Right atrium auricular region (tissue), 2 donors: ENCODE results near the gene SMC4. TPM values are rescaled to one million over a fixed set of nuclear protein-coding genes. Genes with fewer than 3 reads are reported as not detected.
"Not testable (repeated sequence)": the region's sequence is repeated elsewhere in the genome, so short reads cannot be mapped to it uniquely, and the experiment has no call there.

ENCODE experiments used
- DNase-seq: peaks from one replicate; pipeline ENCODE4 v3.0.0-alpha.2; 2019; ENCODE audit warnings: low spot score
- H3K27ac ChIP-seq, 2 donors: fragments of 200-600 bp; sonication (generic); 1 replicate in 1 of 2; 2 replicates in 1 of 2; pipeline ENCODE4 v1.5.1; 2016 to 2019
- H3K27me3 ChIP-seq, 2 donors: fragments of 200-600 bp; sonication (generic); one replicate each; pipeline versions ENCODE4 v1.5.1 to v1.6.0; 2017 to 2019
- H3K36me3 ChIP-seq: fragments of 200-600 bp; sonication (generic); one replicate; pipeline ENCODE4 v1.5.1; 2016
- H3K4me1 ChIP-seq, 2 donors: fragments of 200-600 bp; sonication (generic); one replicate each; pipeline versions ENCODE4 v1.5.1 to v1.6.0; 2017 to 2019
- H3K4me3 ChIP-seq, 2 donors: fragments of 200-600 bp; sonication (generic); 1 replicate in 1 of 2; 2 replicates in 1 of 2; pipeline ENCODE4 v1.5.1; 2017 to 2019; ENCODE audit warnings: mild to moderate bottlenecking in 1 of 2, moderate library complexity in 1 of 2
- H3K9me3 ChIP-seq, 2 donors: fragments of 200-600 bp; sonication (generic); one replicate each; pipeline ENCODE4 v1.5.1; 2019
- CTCF ChIP-seq, 2 donors: fragments of 200-600 bp; sonication (generic); IDR thresholded peaks; one replicate each; pipeline ENCODE4 v1.5.1; 2019; ENCODE audit warnings: antibody characterized with exemption in 2 of 2
- total RNA-seq, 2 donors: library from RNA; depleted of rRNA; stranded (reverse); fragments of >200 nt; gene quantifications; one replicate each; pipeline ENCODE4 v1.1.0, GENCODE V29; 2016

SMC4 gene
- 10 to 100 TPM; 10.7 to 10.8 TPM for total RNA-seq

GRCh38 chr3:160399125-160400029 lies at the start of gene SMC4, which contains the start of gene IFT80:
TSS of gene SMC4 (plus strand) at chr3:160399650. CDS start at chr3:160400827, 1,177 bp downstream.
TSS of gene IFT80 (minus strand) at chr3:160399225. CDS start at chr3:160384600, 14,625 bp downstream.
- Histone ChIP-seq H3K9me3 (no peaks in the 10 kb centered on the region), H3K27ac (peak within 1 kb of the TSS; percentile 88 to 92), H3K36me3 (no peaks in the 10 kb centered on the region), H3K27me3 (no peaks in the 10 kb centered on the region), H3K4me3 (peak within 1 kb of the TSS; percentile 73 to 77), H3K4me1 (peaks cover 0 to 25% of the 10 kb centered on the region in 2 donors)
- DNase-seq, result peak; percentile 97
- no peak for TF ChIP-seq CTCF (IDR thresholded peaks at IDR 0.05)

- H3K9me3 ChIP-seq, result no peaks in the 10 kb centered on the region
- H3K27ac ChIP-seq, result no peak overlapping the region
- peaks cover 15% of the 10 kb centered on the region for H3K36me3 ChIP-seq
- DNase-seq, result no peak
- TF ChIP-seq CTCF (IDR thresholded peaks at IDR 0.05), result no peak
- H3K4me1 ChIP-seq, result no peaks in the 10 kb centered on the region
- no peaks in the 10 kb centered on the region for H3K27me3 ChIP-seq
- no peak overlapping the region for H3K4me3 ChIP-seq
Measured at GRCh38 chr3:160355826-160356225, 43.6 kb upstream of the SMC4 start.

GRCh38 chr3:160362896-160363295 lies 36.6 kb upstream of the SMC4 start:
- H3K36me3 ChIP-seq, result not testable (repeated sequence)

GRCh38 chr3:160365869-160366522 lies 33.5 kb upstream of the SMC4 start:
- no peaks in the 10 kb centered on the region for H3K9me3 ChIP-seq
- H3K4me3 ChIP-seq, result no peak overlapping the region
- no peaks in the 10 kb centered on the region for H3K4me1 ChIP-seq
- H3K36me3 ChIP-seq, result no peaks in the 10 kb centered on the region
- DNase-seq, result no peak
- TF ChIP-seq CTCF (IDR thresholded peaks at IDR 0.05), result no peak
- H3K27me3 ChIP-seq, result no peaks in the 10 kb centered on the region
- H3K27ac ChIP-seq, result no peak overlapping the region

More at GRCh38 chr3:160362896-160363295, 36.6 kb upstream of the SMC4 start:
- not testable (repeated sequence) for H3K9me3 ChIP-seq, H3K27me3 ChIP-seq, H3K27ac ChIP-seq, DNase-seq, H3K4me1 ChIP-seq, H3K4me3 ChIP-seq

- H3K36me3 ChIP-seq, result peaks cover 4% of the 10 kb centered on the region
- no peak overlapping the region for H3K27ac ChIP-seq
- H3K27me3 ChIP-seq, result no peaks in the 10 kb centered on the region
- H3K9me3 ChIP-seq, result no peaks in the 10 kb centered on the region
- TF ChIP-seq CTCF (IDR thresholded peaks at IDR 0.05), result no peak
- no peaks in the 10 kb centered on the region for H3K4me1 ChIP-seq
- no peak overlapping the region for H3K4me3 ChIP-seq
- DNase-seq, result no peak
Measured at GRCh38 chr3:160368804-160369203, 30.6 kb upstream of the SMC4 start.

- no peak for TF ChIP-seq CTCF (IDR thresholded peaks at IDR 0.05)
- H3K27ac ChIP-seq, result no peak overlapping the region
- H3K9me3 ChIP-seq, result no peaks in the 10 kb centered on the region
Measured at GRCh38 chr3:160369784-160370183, 29.7 kb upstream of the SMC4 start.

More at GRCh38 chr3:160369784-160370183, 29.7 kb upstream of the SMC4 start:
- Histone ChIP-seq H3K4me3 (no peak overlapping the region), H3K4me1 (no peaks in the 10 kb centered on the region), H3K27me3 (no peaks in the 10 kb centered on the region), H3K36me3 (peaks cover 4% of the 10 kb centered on the region)
- DNase-seq, result no peak
